Measurements from ENCODE around the gene GRK5.

GRK5 gene

GRCh38 chr10:119493155-119493554 is 285.8 kb downstream of the GRK5 start:
- no peak for DNase-seq (ENCODE audit: low spot score)
- POLR2A ChIA-PET (ENCODE audit: low non-redundant PET): no interaction called here
- CTCF ChIA-PET: interaction anchor here (0.6 kb wide), 1 partner anchor 25 kb away, joined by 3 read pairs; no protein-coding TSS in a partner anchor
- no peak for TF ChIP-seq CTCF (conservative IDR thresholded peaks at IDR 0.05; ENCODE audit: low read depth)
- no peak overlapping the region for H3K27ac ChIP-seq

- ChIA-PET POLR2A (ENCODE audit: low non-redundant PET) (interaction anchor here (0.6 kb wide), 1 partner anchor 48 kb away, joined by 3 read pairs; the partner anchor contains the start of gene RGS10), CTCF (no interaction called here)
- H3K27ac ChIP-seq: no peak overlapping the region
- TF ChIP-seq CTCF (conservative IDR thresholded peaks at IDR 0.05; ENCODE audit: low read depth): no peak
- no peak for DNase-seq (ENCODE audit: low spot score)
Measured at GRCh38 chr10:119494236-119495020, 287.1 kb downstream of the GRK5 start.

- TF ChIP-seq CTCF (conservative IDR thresholded peaks at IDR 0.05; ENCODE audit: low read depth): no peak
- H3K27ac ChIP-seq: no peak overlapping the region
- DNase-seq (ENCODE audit: low spot score): no peak
- POLR2A ChIA-PET (ENCODE audit: low non-redundant PET): no interaction called here
- CTCF ChIA-PET: no interaction called here
Measured at GRCh38 chr10:119495021-119495505, 287.7 kb downstream of the GRK5 start.

DNA sequence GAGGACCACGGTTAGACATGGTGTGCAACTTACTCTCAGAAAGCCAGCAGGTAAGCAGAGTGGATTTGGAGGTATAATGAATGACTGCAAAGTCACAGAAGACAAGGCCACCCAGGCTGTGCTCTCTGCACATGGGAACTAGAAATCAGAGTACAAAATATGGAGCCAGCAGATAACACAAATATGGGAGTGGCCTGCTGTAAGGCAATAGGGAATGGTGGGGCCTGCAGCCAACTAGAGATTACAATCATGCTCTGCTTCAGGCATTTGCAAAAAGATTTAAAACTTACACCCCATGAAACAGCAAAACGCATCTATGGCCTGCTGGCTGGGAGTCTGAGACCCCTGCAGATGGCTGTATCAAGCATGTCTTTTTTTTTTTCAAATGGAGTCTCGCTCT is 288.2 kb downstream of the GRK5 start:
- no peak overlapping the region for H3K27ac ChIP-seq
- TF ChIP-seq CTCF (conservative IDR thresholded peaks at IDR 0.05; ENCODE audit: low read depth): no peak
- CTCF ChIA-PET: no interaction called here
- POLR2A ChIA-PET (ENCODE audit: low non-redundant PET): no interaction called here
- DNase-seq (ENCODE audit: low spot score): no peak

- H3K27ac ChIP-seq: no peak overlapping the region
- ChIA-PET CTCF (interaction anchor here (0.5 to 0.6 kb wide), 2 partner anchors 27 to 51 kb away, joined by 3 to 5 read pairs; no protein-coding TSS in a partner anchor), POLR2A (ENCODE audit: low non-redundant PET) (no interaction called here)
- TF ChIP-seq CTCF (conservative IDR thresholded peaks at IDR 0.05; ENCODE audit: low read depth): no peak
- DNase-seq (ENCODE audit: low spot score): no peak
Measured at GRCh38 chr10:119496273-119496672, 288.9 kb downstream of the GRK5 start.

DNA sequence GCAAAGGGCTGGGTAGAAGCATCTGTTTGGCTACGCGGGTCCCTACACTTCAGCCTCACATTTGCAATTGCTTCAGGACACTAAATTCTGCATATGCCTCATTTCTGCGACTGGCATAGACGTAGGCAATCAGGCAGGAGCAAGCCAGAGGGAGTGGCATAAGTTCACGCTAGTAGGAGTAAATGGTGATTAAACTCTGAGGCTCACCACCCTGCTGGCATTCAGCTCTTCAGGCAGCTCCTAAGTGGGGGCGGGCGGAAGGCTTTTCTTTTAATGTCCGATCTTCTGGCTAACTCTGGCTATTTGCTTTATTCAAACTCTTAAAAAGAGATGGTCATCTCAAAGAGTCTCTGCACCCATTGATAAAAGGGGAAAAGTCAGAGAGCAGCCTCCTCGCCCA is 289.9 kb downstream of the GRK5 start:
- DNase-seq (ENCODE audit: low spot score): no peak
- ChIA-PET CTCF (no interaction called here), POLR2A (ENCODE audit: low non-redundant PET) (no interaction called here)
- TF ChIP-seq CTCF (conservative IDR thresholded peaks at IDR 0.05; ENCODE audit: low read depth): no peak
- no peak overlapping the region for H3K27ac ChIP-seq
